ENCODE results near the gene FKBP8.

The FKBP8 gene

GRCh38 chr19:18489627-18490184, 53.7 kb downstream of the FKBP8 start:
- DNase-seq (ENCODE audit: extremely low spot score, insufficient read length, low read depth) = no peak
- FAIRE-seq = no peak

- no peak for FAIRE-seq
- DNase-seq (ENCODE audit: extremely low spot score, insufficient read length, low read depth) = no peak
These were observed 54.3 kb downstream of the FKBP8 start for GRCh38 chr19:18488838-18489626.

GRCh38 chr19:18488403-18488723, 55.0 kb downstream of the FKBP8 start:
- no peak for DNase-seq (ENCODE audit: extremely low spot score, insufficient read length, low read depth)
- no peak for FAIRE-seq

- DNase-seq (ENCODE audit: extremely low spot score, insufficient read length, low read depth) (no peak), FAIRE-seq (no peak)
These were observed 55.6 kb downstream of the FKBP8 start for GRCh38 chr19:18487576-18488402.

GRCh38 chr19:18486746-18487145, 56.6 kb downstream of the FKBP8 start:
- no peak for FAIRE-seq

GRCh38 chr19:18484992-18485391, 58.4 kb downstream of the FKBP8 start:
- DNase-seq (ENCODE audit: extremely low spot score, insufficient read length, low read depth) (no peak), FAIRE-seq (no peak)

More at GRCh38 chr19:18486746-18487145, 56.6 kb downstream of the FKBP8 start:
- no peak for DNase-seq (ENCODE audit: extremely low spot score, insufficient read length, low read depth)

GRCh38 chr19:18483119-18483890, 60.1 kb downstream of the FKBP8 start:
- DNase-seq (ENCODE audit: extremely low spot score, insufficient read length, low read depth) = no peak

More at GRCh38 chr19:18483119-18483890, 60.1 kb downstream of the FKBP8 start:
- FAIRE-seq = no peak
